Activated effector memory CD4-positive, alpha-beta T cell treated with Interleukin-2 at 50 U/mL for 16 hours (primary cell): ENCODE data around the gene SAMD8.

Source experiments
- DNase-seq: peaks from one replicate; pipeline ENCODE4 v3.0.0-alpha.2; 2020

The SAMD8 gene

DNA sequence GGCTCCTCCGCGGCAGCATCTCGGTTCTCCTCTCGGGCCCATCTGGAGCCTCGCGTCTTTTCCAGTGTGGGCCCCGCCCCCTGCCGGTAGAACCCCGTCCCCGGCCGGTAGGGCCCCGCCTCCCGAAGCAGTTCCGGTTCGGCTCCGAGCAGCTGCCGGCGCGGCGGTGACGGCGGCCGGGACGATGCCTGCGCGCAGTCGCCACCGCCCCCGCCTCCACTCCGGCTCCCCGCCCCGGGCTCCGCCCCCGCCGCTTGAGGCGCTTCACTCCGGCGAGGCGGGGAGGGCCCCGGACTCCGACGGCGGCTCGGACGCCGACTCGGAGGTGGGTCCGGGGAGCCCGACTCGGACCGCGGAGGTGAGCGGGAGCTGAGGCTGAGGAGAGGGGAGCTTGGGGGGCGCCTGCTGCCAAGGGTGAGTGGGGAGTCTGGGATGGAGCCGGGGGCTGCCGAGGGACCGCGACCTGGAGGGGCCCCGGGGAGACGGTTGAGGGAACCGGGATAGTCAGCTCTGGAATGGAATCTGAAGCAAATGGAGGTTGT is at the start of gene SAMD8:
SAMD8 (plus strand) TSS at position 292 of the 542 bp plus-strand sequence. CDS start 38,873 bp downstream, outside the sequence.
- DNase-seq, result peak; percentile 92

DNA sequence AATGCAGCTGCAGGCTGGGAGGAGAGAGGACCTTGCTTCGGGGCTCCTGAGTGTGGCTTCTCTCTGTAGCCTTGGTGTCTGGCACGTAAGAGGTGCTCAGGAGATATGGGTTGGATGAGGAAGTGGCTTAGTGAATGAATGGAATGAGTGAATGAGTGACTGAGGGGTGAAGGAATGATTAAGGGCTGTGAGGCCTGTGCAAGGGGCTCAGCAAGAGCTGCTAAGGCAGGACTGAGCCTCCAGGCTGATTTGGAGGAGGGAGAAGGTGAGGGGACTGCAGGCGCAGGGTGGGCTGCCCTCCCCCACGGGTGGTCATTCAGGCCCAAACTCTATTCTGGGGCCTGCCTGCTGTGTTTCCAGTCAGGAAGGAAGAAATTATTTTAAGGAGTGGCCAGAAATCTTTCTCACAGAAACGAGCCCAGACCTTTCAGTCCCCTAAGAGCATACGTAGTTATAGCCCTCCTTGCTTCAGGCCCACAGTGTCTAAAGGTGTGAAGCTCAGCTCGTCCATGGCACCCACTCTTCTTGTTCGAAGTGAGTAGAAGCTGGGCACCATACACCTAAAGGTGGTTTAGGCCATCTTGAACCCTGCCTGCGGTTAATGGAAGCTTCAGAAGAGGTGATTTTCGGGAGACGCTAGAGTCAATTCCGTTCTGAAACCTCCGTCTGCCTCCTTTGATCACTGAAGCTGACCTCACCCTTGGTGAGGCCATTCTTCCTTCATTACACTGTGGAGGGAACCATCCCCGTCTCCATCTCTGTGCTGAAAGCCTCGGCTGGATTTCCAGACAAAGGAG is 49.5 kb upstream of the SAMD8 start:
- DNase-seq, result no peak

DNA sequence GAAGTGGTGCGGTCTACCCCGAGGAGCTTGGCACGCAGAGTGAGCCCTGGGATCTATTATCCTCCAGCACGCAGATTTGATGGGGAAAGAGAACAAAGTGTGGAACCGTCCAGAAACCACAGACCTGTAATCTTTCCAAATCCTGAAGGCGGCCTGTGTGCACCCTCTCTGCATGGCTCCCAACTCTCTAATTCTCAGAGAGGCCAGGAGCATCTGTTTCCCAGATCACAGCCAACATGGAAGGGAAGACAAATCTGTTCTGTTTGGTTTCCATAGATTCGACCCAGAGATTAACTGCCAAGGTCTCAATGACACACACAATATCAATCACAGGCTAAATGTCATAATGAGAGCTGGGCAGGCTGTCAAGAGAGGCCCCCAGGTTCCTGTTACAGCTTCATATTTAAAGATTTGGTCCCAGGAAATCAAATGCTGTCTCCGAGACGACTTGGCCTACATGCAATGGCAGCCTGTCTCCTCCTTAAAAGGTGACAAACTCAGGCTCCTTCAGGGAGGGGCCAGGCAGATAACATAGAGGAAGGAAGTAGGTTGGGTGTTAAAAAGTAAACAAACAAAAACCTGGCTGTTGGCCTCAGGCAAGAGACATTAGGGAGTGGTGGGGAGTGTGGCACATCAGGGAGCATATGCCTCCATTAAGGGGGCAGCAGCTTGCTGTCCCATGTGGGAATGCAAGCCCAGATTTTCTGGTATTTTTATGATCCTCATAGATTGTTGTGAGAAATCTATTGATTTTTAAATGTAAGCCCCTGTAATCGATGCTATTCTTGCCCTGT is 48.8 kb upstream of the SAMD8 start:
- DNase-seq, result no peak

DNA sequence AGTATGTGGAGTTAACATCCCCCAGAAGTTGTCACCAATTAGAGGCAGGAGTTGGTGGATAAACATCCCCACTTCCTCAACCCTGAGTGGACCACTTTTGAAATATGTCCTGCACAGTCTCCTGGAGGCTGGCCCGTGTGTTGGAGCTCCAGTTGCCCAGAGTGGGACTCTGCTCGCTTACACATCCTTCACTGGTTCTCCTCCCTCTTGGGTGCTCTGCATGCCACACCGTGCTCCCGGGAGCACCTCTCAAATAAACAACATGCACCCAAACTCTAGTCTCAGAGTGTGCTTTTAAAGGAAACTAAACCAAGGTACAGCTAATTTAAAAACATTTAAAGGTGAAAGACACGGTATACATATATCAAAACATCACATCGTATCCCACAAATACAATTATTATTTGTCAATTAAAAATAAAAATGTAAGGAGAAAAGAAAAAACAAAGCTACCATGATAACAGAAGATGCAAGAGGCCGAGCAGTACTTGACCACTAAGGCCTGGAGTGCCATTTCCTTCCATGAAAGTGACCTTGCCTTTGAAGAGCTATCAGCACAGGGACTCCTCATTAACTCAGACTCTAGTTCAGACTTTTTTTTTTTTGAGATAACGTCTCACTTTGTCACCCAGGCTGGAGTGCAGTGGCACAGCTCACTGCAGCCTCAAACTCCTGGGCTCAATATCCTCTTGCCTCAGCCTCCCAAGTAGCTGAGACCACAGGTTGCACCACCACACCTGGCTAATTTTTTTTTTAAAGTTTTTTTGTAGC is 47.8 kb upstream of the SAMD8 start:
- DNase-seq, result no peak

DNA sequence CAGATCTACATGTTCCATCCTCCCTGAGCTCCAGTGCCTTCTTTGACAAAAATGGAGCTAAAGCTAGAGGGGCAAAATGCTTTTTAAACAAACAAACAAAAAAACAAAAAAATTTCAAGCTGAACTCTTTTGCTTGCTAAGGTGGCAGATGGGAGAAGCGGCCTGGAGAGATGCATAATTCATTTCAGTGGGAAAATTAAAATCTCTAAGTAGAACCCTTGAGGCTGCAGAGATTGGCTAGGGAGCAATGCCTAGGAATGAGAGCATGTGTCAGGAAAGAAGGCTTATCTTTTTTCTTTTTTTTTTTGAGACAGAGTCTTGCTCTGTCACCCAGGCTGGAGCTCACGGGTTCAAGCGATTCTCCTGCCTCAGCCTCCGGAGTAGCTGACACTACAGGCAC is 46.4 kb upstream of the SAMD8 start:
- DNase-seq, result no peak

DNA sequence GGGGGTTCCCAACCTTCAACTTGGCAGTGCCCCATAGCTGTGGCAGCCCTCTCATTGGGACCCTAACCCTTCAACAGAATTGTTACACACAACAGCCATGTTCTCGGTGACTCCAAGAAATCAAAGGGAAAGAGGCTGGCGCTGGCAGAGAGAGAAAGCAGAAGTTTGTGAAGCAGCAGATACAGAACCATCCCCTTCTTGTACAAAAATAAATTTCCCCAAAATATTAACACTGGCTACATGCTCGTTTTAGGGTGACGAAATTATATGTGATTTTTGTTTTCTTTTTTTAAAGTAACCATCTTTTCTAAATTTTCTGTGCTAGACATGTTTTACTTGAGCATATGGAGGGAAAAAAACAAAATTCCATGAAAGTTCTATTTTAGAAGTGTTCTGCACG is 45.2 kb upstream of the SAMD8 start:
- no peak for DNase-seq

DNA sequence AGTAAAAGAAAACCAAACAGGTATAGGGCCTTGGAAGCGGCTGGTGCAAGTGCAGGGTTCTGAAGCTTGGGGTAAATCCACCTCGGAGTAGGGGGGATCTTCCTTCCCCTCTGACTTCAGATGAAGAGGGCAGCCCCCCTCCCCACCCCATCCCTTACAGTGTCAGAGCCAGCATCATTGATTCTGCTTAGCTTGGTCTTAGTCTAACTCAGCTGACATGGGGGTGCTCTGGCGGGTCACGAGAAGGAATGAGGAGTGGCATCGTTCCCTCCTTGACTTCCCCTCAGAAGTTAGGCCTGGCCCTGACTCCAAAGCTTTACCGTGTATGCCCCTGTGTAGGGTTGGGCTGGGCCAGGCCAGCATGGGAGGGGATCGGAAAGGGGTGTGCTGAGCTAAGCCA is 44.2 kb upstream of the SAMD8 start:
- DNase-seq, result no peak

DNA sequence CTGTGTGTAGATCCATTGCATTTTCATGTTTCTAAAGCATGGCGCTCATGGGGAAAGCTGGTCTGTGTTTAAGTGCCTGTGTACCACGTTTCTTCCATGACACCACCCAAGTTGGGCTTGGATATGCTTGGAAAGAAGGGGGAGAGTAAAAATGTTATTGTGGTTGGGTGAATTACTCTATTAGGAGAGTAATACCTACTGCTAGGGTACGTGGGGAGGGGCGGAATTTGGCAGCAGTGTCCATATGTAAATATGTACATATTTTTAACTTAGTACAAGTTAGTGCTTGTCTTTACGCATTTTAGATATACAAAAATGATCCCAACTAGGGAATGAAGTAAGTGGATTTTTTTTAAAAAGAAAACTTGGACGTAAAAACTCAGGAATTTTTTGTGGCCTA is 42.9 kb upstream of the SAMD8 start:
- DNase-seq, result no peak

DNA sequence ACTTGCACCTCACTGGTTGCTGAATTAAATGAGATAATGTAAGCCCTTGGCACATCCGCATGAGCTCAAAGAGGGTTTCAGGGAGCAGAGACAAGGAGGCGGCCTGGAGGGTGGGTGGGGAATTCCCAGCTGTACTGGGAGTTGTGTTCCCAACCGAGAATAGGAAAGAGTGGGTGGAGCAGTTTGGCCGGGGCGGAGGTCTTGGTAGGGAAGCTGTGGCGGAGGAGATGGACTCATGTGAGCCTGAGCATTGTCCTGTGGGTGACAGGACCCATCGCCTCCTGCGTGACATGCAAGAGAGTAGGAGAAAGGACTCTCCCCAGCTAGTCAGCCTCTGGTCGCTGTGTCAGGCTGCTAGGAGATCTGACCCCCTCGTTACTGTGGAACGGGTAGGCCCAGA is 41.0 kb upstream of the SAMD8 start:
- no peak for DNase-seq

DNA sequence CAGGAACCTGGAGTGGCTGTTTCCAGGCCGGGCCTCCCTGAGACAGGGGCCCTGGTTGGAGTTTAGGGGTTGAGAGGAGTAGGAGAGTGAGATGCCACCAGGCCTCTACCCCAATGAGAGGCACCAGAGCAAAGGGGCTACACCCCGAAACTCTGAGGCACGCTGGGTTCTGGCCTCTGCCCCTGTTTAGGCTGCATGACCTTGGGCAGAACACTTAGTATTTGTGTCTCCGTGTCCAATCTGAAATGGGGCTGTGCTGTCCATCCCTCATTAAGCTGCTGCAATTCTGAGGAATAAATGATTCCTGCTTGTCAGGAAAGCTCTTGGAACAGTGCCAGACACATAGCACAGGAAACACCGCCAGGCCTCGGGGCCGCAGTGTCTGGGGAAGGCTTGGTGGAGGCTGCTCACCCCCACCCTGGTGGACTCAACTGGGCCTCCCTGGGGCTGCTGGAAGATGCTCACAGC is 40.5 kb upstream of the SAMD8 start:
- no peak for DNase-seq

DNA sequence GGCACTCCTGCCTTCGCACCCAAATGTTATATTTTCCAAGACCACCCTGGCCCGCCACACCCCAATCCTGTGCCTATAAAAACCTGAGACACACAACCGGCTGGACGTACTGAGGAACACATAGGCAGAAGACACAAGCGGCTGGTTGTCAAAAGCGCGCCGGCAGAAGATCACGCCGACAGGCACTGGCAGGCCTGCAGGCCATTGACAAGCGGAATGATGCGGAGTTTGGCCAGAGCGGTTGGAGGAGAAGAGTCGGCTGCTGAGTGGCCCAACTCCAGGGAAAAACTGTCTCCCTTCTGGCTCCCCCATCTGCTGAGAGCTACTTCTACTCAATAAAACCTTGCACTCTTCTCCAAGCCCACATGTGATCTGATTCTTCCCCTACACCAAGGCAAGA is 39.7 kb upstream of the SAMD8 start:
- no peak for DNase-seq

DNA sequence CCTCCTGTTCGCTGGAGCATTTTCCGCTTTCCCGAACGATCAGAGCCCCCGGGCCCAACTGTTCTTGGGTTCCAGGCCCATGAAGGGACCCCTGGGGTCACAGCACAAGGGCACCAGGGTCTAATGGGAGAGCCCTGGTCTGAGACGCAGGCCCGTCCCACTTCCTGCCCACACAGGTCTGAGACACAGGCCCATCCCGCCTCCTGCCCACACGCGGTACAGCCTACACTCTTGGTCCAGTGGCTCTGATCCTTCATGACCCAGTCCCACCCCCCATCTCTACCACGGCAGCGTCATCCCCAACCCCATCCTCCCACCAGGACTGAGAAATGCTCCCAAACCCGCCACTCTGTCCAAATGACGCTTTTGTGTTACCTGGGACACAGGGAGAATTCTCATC is 38.7 kb upstream of the SAMD8 start:
- no peak for DNase-seq

DNA sequence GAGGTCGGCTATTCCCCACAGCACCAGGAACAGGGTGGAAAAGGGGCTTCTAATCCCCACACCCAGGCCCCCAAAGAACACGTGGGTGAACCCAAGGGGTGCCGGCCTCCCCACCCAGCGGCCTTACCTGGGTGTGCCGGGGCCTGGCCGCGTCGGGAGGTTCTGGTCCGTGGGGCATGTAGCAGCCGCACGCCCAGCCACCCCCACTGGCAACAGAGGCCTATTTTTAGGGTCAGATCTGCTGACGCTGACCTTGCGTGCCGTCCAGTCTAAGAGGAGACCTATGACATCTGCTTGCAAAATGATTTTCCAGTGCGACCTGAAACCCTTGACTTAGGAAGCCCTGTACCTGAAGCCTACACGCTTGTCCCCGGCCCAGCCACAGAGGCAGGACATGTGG is 38.0 kb upstream of the SAMD8 start:
- DNase-seq, result no peak

DNA sequence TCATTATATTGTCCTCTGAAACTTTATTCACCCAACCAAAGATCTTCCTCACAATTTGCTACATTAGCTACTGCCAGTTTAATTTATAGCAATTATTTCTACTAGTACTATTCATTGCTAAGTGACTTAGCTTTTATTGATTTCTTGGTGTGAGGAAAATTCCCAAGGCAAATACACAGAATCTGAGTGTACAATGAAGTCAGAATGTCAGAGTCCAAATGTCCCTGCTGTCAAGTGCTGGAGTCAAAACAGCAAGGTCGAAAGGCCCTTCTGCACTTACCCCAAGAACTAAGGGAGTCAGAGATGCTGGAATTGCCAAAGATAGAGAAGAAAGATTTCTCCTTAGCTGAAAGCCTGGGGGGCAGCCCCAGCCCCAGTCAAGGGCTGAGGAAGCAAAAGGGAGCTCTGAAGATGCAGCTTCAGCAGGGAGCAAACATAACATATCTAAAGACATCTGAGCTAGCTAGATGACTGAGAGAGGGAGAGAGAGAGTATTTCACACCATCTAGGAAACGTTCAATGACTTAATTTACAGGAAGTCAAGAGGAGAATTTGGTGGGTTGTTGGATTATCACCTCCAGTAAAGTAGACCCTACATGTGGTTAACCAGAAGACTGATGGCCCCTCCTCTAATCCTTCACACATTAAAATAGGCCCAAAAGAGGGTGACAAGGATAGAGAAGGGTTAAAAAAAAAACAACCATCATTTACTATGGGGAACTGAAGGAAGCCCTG is 36.6 kb upstream of the SAMD8 start:
- no peak for DNase-seq

DNA sequence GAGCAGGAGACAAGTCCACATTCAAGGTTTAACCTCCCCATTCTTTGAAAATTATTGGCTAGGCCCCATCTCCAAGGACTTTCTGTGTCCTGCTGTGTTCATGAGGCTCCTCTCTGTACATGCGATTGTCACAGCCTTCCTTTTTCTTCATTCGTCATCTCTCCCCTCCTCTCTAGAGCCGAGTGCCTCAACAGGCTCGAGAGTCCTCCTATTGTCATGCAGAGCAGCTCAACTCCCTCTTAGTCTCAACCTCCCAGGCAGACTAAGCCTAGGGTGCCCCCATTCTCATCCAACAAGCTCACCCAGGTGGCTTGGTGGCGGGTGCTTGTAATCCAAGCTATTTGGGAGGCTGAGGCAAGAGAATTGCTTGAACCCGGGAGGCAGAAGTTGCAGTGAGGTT is 35.1 kb upstream of the SAMD8 start:
- no peak for DNase-seq

DNA sequence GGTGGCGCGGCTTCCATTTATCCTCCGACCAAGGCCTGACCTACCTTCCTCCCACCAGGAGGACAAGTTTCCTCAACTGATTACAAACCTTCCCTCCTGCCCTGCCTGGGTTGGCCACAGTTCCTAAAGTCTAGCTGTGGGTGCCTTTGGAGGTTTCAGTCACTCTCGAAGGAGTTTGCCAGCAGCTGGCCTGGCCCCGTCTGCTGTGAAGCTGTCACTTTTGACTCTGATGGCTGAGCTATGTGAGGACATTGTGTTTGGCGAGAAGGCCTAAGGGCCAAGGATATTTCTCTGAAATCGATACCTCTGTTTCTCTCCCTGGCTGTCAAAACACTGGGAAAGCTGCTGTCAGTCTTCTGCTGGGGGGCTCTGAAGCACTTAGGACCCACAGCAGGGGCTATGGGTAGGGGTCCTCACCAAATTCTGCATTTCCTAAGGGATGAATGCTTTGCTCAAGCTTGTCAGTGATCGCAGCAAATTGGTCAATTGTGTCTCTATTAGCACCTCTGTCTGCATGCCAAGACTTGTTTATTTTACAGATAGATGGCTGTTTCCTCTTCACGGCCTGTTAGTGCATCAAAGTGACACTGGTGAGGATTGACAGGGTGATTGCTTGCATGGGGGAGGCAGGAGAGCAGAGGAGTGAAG is 31.9 kb upstream of the SAMD8 start:
- DNase-seq, result no peak

DNA sequence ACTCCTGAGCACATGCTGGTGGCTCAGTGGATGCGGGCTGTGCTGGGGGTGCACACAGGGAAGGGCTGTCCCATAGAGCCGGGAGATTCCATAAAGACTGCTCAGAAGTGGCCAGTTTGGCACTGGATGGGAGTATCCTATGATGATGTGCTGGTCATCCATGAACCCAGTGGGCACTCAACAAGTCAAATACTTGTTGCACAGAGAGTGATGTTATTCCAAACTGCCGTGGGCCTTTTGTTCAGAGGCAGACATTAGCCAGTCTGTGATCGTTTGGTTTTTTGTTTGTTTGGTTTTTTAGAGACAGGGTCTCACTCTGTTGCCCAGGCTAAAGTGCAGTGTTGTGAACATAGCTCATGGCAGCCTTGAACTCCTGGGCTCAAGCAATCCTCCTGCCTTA is 30.9 kb upstream of the SAMD8 start:
- no peak for DNase-seq

DNA sequence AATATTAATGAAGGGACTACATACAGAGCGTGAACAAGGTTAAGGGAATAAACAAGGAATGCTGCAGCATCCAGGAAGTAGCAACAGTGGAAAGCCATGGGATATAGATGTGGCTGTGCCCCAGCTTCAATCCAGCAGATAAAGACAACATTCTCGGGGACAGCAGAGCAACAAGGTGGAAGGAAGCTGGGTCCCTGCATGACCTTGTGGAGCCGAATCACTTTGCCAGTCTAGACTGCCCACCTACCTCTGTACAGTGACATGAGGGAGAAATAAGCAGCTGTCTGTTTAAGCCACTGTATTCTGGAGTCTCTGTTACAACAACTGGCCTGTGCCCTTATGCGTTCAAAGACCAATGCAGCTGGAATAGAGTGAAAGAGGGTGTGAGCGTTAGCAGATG is 30.1 kb upstream of the SAMD8 start:
- DNase-seq, result no peak

DNA sequence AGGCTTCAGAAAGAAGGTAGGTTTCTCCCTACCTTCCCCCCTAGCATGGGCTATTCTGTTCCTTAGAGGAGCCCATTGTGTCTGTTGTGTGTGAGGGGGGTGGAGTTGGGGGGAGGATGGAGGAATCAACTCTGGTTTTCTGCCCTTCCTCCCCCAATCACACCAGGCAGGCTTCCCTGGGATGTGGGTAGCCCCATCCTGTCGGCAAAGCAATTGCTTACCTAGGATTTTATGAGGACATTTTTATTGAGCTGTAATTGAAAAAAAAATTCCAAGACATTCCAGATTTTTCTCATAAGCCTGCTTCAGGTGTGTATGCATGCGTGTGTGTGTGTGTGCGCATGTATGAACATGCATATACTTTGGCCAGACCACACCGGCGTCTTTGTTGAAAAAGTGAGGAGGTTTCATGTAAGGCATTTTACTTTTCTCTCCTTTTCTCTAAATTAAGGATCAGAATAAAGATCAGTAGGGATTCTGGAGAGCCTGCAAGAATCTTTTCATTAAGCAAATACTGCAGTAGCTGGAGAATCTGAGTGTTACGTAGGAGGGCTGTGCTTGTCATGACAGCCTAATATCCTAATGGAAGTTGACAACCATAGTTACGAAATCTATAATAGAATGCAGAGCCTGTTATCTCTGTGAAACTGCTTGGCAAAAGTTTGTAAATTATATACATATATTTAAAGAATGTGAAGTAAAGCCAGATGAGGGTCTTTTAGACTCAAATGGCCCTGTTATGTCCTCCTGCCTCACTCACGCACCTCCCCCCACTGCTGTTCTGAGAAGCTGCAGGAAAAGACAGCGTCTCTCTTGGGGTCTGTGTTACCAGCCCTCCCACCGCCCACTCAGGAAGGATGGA is 27.3 kb upstream of the SAMD8 start:
- no peak for DNase-seq

DNA sequence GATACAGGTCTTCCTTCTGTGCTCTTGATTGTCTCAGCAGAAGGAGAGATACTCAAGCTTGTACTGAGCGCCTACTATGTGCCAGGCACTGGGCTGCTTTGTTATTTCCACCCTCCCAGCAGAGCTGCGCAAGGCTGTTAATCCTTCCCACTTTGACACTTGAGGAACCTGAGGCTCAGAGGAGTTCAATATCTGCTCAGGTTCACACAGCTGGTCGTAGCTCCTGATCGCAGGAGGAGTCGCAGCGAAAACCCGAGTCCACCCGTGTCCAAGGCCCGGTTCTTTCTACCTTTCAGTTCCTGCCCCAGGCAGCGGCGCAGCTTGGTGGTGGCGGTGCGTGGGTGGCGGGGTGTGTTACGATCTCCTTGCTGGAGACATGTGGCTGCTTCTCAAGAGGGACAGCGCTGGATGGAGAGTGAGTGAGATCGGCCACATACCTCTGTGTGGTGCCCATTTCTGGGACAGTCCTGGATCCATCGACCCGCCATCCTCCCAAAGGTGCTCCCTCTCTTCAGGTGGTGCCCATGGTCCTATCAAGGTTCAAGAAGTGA is 26.5 kb upstream of the SAMD8 start:
- no peak for DNase-seq
